ENCODE data around the gene LIN54. TPM values are rescaled to one million over a fixed set of nuclear protein-coding genes. Genes with fewer than 3 reads are reported as not detected.

Gene LIN54
- total and polyA plus RNA-seq, 9 of the 15 experiments (the other 6 are each of a cell fraction or from before 2014, with no cell fraction given) = 2.2 to 22.5 (median 15.8) TPM

- TF ChIP-seq ZHX1 (conservative IDR thresholded peaks at IDR 0.05; ENCODE audit: low read length) (no peak), CCAR2 (IDR thresholded peaks at IDR 0.05; ENCODE audit: low read depth, low read length) (no peak), MAX (CRISPR knock-in tag; IDR thresholded peaks at IDR 0.05) (no peak), PTTG1 (tag; IDR thresholded peaks at IDR 0.05; ENCODE audit: low read depth) (no peak), XRCC4 (IDR thresholded peaks at IDR 0.05; ENCODE audit: extremely low read depth, insufficient read depth, insufficient read length) (no peak)
Measured at GRCh38 chr4:82893942-82894341, 116.7 kb downstream of the LIN54 start (continued).

GRCh38 chr4:82892467-82892802, 118.2 kb downstream of the LIN54 start:
- DNase-seq (ENCODE audit: extremely low read depth in 1 of 4, low spot score in 3 of 4) = no peak
- Histone ChIP-seq H3K36me3 (ENCODE audit: control insufficient read depth, insufficient read depth, low read length) (peaks cover 54% of the 10 kb centered on the region), H3K79me2 (ENCODE audit: control insufficient read depth, insufficient read depth, low read length) (peaks cover 78% of the 10 kb centered on the region), H3K9ac (ENCODE audit: insufficient read depth in 1 of 2, low read depth in 2 of 2, low read length in 2 of 2) (peak overlapping the region in 1 of 2 experiments; percentile 99; a peak in 1 of 4 replicates), H2AFZ (ENCODE audit: low read depth, low read length) (no peak overlapping the region), H3K4me3 (no peak overlapping the region), H3K9me3 (replicated peaks; ENCODE audit: control insufficient read depth, insufficient read depth, low read depth, low read length) (no peaks in the 10 kb centered on the region), H3K27me3 (ENCODE audit: control insufficient read depth in 2 of 2, insufficient read depth in 2 of 2, low read length in 2 of 2) (no peaks in the 10 kb centered on the region), H4K20me1 (replicated peaks; ENCODE audit: control insufficient read depth, insufficient read depth, low read length) (0 out of 2 replicates have a peak, but pooled peaks cover 2% of the 10 kb centered on the region), H3K4me1 (replicated peaks in 1 of 2; ENCODE audit: control insufficient read depth in 2 of 2, insufficient read depth in 2 of 2, low read length in 2 of 2) (peaks cover 6 to 12% of the 10 kb centered on the region in 2 experiments), H3K27ac (ENCODE audit: extremely low read depth, low read depth, low read length) (peak overlapping the region; percentile 97; the same call in 1 of the 3 replicates), H3K4me2 (ENCODE audit: insufficient read depth, low read length) (peak overlapping the region; percentile 4; the same call in 1 of the 2 replicates), H3K9me1 (ENCODE audit: control insufficient read depth, insufficient read depth, low read length) (no peaks in the 10 kb centered on the region)
- ChIA-PET CTCF (ENCODE audit: low intra/inter-chr PET ratio) (no interaction called here), POLR2A (interaction anchor here (0.7 to 3.9 kb wide), 5 partner anchors 8 to 325 kb away, joined by 3 to 39 read pairs (median 3); partner anchors contain the start of genes COPS4 and THAP9)
- BruUV-seq (replicated peaks) = no TSS peak
- in situ Hi-C loops (cut with MboI) = no loop called here
- 20% methylated on average over 1 of the region's 1 CpG for WGBS (ENCODE audit: insufficient coverage, low coverage, missing lambda C conversion rate)
- TF ChIP-seq POLR2A (conservative IDR thresholded peaks at IDR 0.05) = peak; percentile 39; the same call in 1 of the 2 replicates
- TF ChIP-seq DNMT1 (IDR thresholded peaks at IDR 0.05) = no peak
- TF ChIP-seq GTF2E2 (tag; IDR thresholded peaks at IDR 0.05) = no peak
- no peak for TF ChIP-seq RBFOX2 (IDR thresholded peaks at IDR 0.05; ENCODE audit: low read depth, low read length)
- no peak for TF ChIP-seq ZFP36 (IDR thresholded peaks at IDR 0.05; ENCODE audit: low read depth, low read length, partially characterized antibody)
- peak; percentile 83 for TF ChIP-seq POLR2AphosphoS2 (IDR thresholded peaks at IDR 0.05; ENCODE audit: low read length)
- TF ChIP-seq ZNF41 (CRISPR knock-in tag; conservative IDR thresholded peaks at IDR 0.05) = no peak
- no peak for TF ChIP-seq ZBTB1 (CRISPR knock-in tag; IDR thresholded peaks at IDR 0.05; ENCODE audit: borderline replicate concordance, low read depth)
- TF ChIP-seq SUPT5H (IDR thresholded peaks at IDR 0.05) = 0 out of 2 replicates have a peak, but pooled peaks have one; percentile 34
- TF ChIP-seq MEIS2 (IDR thresholded peaks at IDR 0.05; ENCODE audit: partially characterized antibody) = no peak
- no peak for TF ChIP-seq ZNF655 (CRISPR knock-in tag; IDR thresholded peaks at IDR 0.05)
- no peak for TF ChIP-seq MCM5 (IDR thresholded peaks at IDR 0.05; ENCODE audit: low read depth)
- intact Hi-C loops (cut with micrococcal nuclease) = no loop called here
- ATAC-seq = no peak
- no peak for FAIRE-seq
